ENCODE data around the gene RPL11.
"Not testable (repeated sequence)": the region's sequence is repeated elsewhere in the genome, so short reads cannot be mapped to it uniquely, and the experiment has no call there.

RPL11 gene

DNA sequence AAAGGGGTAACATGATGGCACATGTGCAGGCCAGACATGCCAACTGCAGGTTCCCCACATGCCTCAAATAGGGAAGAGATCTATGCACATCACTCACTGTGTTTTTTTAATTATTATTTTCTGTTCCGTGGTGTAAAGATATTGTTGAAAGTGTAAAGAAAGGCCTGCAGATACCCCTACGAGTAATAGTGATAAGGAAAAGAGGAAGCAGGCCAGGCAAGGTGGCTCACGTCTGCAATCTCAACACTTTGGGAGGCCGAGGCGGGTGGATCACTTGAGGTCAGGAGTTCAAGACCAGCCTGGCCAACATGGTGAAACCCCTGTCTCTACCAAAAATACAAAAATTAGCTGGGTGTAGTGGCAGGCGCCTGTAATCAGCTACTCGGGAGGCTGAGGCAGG lies 6.4 kb upstream of the RPL11 start:
- DNase-seq (ENCODE audit: low read depth in 2 of 2) = not testable (repeated sequence)

DNA sequence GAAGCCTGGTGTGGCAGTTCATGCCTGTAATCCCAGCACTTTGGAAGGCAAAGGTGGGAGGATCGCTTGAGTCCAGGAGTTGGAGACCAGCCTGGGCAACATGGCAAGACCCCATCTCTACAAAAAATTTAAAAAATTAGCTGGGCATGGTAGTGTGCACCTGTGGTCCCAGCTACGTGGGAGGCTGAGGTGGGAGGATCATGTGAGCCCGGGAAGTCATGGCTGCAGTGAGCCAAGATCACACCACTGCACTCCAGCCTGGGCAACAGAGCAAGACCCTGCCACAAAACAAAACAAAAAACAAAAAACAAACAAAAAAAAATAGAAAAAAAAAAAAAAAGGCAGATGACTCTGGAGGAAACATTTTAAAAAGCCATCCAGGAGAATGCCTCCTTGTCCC lies 3.9 kb upstream of the RPL11 start:
- DNase-seq (ENCODE audit: low read depth in 2 of 2) = not testable (repeated sequence)

DNA sequence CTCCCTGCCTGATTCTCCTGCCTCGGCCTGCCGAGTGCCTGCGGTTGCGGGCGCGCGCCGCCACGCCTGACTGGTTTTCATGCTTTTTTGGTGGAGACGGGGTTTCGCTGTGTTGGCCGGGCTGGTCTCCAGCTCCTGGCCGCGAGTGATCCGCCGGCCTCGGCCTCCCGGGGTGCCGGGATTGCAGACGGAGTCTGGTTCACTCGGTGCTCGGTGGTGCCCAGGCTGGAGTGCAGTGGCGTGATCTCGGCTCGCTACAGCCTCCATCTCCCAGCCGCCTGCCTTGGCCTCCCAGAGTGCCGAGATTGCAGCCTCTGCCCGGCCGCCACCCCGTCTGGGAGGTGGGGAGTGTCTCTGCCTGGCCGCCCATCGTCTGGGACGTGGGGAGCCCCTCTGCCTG lies 3.3 kb upstream of the RPL11 start:
- not testable (repeated sequence) for DNase-seq (ENCODE audit: low read depth in 2 of 2)

DNA sequence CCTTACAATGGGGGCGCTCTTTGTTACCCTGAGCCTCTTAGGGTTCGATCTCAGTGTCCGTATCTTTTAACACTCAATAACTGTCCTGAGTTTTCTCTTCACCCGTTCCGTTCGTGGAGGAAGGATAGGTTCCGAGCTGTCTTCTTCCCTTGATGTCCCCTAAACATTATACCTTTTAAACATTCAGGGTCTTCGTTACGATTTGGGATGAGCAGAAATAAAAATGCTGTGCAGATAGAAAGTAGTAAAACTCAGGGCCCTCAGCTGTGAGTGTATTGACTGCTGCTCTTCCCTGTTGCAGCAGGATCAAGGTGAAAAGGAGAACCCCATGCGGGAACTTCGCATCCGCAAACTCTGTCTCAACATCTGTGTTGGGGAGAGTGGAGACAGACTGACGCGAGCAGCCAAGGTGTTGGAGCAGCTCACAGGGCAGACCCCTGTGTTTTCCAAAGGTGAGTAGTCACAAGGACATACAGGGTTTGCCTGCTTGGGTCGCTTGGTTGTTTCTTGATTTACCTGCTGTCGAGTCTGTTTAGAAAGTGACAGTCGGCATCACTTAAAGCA lies 784 bp downstream of the RPL11 start:
- no peak for DNase-seq (ENCODE audit: low read depth in 2 of 2)

DNA sequence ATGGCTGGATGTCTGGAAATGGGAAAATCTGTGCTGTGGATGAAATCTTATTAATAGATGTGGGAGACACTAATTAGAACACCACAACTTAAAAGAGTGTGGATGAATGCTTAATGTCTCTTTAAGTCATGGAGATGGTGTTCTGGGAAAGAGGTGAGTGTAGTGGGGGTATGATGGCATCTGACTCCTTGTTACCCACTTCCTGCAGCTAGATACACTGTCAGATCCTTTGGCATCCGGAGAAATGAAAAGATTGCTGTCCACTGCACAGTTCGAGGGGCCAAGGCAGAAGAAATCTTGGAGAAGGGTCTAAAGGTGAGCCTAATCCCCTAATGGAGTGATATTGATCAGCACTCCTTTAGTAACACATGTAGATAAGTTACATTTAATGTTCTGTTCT lies 2.0 kb downstream of the RPL11 start:
- no peak for DNase-seq (ENCODE audit: low read depth in 2 of 2)

DNA sequence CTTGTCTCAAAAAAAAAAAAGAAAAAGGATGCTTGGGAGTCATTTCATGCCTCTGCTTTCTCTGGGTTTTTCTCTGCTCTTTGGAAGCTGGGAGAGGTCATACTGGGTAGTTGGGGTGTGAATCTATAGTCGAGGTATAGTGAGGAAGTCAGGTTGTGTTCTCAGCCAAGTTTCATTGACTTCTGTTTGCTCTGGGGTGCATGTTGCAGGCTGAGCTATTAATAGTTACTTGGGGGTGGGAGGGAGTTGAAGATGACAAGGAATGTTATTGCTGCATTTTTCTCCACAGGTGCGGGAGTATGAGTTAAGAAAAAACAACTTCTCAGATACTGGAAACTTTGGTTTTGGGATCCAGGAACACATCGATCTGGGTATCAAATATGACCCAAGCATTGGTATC lies 2.8 kb downstream of the RPL11 start:
- DNase-seq (ENCODE audit: low read depth in 2 of 2) = no peak

DNA sequence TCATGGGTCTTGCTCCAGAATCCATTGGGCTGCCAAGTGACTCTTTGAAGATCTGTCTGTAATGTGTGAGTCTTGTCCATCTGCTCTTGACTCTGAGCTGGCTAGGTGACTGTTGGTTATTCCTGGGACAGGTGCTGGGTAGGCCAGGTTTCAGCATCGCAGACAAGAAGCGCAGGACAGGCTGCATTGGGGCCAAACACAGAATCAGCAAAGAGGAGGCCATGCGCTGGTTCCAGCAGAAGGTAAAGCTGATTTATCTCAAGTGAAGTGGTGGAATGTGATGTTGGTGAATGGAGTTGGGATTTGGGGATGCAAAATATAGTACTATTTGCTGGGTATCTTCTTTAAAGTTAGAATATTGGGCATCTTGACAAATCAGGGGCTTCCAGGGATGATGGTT lies 4.1 kb downstream of the RPL11 start:
- DNase-seq (ENCODE audit: low read depth in 2 of 2) = no peak

DNA sequence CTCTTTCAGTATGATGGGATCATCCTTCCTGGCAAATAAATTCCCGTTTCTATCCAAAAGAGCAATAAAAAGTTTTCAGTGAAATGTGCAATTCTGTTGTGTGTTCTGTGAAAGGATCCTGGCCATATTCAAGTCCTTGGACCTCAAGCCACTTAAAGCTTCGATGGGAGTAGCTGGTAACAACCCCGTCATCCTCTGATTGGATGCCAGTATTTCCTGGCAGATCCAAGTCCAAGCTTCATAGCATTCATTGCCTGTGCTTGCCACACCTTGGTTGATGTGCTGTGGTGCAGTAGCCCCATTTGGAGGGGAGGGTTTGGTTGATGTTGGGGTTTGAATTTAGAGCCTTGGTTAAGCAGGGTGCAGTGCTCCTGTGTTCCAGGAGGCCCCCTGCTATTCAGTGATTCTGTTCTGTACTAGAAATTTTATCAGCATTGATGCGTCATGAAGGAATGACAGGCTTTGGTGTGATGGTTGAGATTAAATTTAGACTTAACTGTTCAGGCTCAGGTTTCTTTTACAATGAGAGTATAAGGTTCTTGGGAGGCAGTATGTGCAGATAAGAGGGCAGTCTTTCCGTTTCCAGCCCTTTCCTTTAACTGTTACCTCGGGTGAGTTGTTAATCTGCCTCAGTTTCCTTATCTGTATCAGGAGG lies 4.9 kb downstream of the RPL11 start:
- no peak for DNase-seq (ENCODE audit: low read depth in 2 of 2)

DNA sequence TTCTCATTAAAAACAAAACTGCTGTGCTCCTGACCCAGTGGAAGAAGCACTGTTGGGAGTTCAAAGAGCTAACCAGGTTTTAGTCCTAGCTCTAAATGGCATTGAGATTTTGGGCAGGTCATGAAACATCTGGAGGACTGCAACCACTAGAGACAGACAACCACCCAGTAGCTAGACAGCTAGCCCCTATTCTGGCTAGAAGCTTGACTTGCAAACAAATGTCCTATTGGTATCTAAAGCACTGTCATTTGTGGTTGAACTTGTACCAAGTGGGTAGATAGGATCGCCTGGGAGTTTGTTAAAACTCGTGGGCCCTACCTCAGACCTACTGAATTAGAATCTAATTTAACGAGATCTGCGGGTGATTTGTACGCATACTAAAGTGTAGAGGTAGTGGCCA lies 6.9 kb downstream of the RPL11 start:
- no peak for DNase-seq (ENCODE audit: low read depth in 2 of 2)

DNA sequence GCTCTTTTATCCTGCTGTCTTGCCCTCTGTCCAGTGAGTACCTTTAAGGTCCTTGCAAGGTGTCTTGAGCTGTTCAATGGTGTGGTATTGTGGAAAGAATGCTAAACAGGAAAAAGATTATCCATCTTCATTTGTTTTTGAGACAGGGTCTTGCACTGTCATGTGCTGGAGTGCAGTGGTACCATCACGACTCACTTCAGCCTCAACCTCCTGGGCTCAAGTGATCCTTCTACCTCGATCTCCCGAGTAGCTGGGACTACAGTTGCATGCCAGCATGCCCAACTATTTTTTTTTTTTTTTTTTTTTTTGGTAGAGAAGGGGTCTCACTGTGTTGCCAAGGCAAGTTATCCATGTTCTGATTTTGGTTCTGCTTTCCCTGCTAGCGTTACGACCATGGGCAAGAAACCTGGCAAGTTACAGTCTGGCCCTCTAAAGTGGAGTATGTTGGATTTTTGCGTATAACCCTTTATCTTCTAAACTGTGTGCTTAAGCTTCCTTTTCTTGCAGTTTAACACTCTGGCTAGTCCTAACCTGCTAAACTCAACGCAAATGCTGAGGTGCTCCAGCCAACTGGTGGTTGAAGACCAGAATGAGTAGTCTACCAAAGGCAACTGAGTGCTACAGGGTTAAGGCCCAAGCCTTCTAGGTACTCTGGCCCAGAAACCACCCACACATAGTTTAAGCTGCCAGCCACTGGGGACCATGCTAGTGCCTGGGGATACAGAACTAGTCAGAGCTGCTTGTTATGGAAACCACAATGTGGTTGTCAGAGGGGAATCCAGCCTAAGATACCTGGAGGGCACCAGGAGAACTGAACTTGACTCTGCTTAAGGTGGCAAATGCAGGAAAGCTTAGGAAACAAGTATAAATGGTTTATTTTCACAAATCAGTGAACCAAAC lies 7.9 kb downstream of the RPL11 start:
- peak; percentile 25 to 34 for DNase-seq (ENCODE audit: low read depth in 2 of 2)

DNA sequence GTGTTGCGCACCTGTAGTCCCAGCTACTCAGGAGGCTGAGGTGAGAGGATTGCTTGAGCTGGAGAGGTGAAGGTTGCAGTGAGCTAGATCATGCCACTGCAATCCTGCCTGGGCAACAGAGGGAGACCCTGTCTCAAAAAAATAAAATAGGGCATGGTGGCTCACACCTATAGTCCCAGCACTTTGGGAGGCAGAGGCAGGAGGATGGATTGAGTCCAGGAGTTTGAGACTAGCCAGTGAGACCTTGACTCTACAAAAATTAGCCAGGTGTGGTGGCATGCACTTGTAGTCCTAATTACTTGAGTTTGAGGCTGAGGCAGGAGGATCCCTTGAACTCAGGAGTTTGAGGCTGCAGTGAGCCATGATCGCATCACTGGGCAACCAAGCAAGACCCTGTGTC lies 9.7 kb downstream of the RPL11 start:
- DNase-seq (ENCODE audit: low read depth in 2 of 2) = no peak

DNA sequence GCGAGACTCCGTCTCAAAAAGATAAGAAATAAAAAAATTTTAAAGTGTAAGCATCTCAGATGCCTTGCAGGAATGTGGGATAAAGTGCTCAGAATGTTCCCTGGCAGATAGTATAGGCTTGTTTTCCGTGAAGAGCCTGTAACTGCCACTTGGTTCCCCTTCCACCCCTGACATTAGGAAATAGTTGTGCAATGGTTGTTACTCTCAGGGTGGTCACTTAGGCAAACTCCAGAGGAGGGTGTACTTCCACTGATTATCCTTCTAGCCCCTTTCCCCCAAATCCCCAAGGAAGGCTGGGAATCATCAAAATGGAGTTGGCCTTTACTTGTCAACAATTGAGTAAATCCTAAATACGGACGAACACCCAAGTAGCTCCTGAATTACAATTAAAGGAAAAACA lies 10.4 kb downstream of the RPL11 start:
- no peak for DNase-seq (ENCODE audit: low read depth in 2 of 2)

DNA sequence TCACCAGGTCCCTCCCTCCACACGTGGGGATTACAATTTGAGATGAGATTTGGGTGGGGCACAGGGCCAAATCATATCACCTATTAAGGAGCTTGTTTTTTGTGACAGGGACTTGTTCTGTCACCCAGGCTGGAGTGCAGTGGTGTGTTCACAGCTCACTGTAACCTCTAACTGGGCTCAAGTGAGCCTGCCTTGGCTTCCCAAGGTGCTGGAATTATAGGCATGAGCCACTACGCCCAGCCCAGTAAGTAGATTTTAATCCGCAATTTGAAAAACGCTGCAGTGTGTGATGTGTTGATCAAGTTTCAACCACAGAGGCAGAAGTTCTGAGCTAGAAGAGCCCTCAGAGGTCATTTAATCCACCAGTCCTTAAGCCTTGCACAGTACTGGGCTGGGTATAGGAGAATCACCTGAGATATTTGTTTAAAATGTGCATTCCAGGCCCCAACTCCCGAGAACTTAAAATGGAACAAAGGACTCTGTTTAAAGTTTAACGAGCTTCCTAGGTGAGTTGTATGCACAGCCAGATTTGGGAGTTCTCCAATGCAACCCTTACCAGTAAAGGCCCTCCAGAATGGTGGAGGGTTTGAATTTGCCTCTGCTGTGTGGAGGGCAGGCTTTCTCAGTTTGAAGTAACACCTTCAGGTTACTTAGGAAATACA lies 13.4 kb downstream of the RPL11 start:
- no peak for DNase-seq (ENCODE audit: low read depth in 2 of 2)

DNA sequence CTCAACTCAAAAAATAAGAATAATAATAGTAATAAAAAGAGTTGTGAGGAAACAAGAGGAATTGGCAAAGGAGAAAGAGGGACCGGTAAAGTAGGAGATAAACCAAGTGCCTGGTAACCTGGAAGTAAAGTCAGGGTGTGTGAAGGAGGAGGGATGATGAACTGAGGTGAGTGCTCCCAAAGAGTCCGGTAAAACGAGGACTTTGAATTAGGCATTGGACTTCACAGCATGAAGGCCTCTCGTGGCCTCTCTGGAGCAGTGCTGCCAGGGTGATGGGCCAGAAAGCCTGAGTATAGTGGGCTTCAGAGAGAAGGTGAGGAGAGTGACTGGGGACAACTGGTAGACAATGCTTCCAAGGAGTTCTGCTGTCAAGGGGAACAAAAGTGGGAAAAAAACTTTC lies 17.6 kb downstream of the RPL11 start:
- no peak for DNase-seq (ENCODE audit: low read depth in 2 of 2)

DNA sequence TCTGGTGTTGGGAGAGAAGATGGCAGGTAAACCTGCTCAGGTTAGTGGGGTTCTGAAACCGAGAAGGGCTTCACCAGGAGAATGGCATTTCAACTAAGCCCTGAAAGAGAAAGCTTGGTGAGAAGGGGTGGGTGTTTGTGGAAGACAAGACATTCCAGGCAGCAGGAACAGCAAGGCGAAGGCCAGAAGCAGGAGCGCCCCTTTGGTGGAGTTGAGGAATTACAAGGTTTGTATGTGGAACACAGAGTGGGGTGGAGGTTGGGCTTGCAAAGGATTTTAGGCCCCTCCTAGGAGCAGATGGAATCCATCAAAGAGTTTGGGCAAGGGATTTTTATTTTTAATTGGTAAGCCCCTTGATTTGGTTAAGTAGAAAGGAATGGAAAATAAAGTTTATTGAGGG lies 26.9 kb downstream of the RPL11 start:
- no peak for DNase-seq (ENCODE audit: low read depth in 2 of 2)

DNA sequence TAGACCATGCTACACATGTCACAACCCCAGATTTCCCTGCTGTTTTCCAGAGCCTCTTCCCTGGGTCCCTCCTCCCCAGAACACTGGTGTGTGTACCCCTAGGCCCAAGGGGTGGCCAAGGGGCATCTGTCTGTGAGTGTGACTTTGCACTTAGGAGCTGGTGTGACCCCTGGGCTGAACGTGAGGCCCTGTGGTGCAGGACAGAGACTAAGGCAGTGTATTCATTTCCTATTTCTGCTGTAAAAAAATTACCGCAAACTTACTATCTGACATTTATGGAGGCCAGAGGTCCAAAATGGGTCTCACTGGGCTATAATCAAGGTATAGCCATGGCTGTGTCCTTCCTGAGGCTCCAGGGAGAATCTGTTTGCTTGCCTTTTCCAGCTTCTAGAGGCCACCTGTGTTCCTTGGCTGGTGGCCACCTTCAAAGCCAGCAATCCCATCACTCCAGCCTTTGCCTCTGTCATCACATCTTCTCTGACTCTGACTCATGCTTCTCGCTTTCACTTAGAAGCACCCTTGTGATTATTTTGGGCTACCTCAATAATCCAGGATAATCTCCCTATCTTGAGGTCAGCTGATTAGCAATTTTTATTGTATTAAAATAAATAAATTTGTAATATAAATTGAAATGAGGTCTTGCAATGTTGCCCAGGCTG lies 27.7 kb downstream of the RPL11 start:
- no peak for DNase-seq (ENCODE audit: low read depth in 2 of 2)

DNA sequence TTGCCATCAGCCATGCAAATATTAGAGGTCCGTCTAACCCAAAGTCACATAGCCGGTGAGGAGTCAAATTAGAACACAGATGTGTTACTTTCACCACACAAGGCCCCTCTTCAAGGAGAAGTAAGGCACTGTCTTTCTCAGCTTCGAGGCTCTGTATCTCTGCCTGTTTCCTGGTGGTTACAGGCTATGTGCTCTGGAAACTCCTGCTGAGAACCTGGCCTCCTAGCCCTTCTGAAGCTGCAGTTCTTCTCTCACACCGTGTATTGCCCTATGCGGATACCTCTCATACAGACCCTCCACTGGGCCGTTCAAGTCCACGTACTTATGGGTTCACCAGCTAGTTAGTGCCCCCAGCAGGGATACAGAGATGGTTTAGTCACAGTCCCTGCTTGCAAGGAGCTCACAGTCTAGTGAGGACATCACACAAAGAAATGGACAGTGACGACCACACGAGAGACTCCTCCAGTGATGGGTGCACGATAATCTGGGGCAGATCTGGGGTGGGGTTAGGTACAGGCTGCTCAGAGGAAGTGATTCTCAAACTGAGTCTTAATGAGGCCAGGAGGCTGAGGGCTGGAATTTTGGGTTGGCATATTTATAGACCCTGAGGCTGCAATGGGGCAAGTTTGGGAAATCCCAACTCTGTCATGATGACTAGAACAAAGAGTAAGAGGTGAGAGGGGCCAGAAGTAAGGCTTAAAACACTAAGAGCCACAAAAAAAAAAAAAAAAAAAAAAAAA lies 28.8 kb downstream of the RPL11 start:
- DNase-seq (ENCODE audit: low read depth in 2 of 2) = peak; percentile 28 to 37

DNA sequence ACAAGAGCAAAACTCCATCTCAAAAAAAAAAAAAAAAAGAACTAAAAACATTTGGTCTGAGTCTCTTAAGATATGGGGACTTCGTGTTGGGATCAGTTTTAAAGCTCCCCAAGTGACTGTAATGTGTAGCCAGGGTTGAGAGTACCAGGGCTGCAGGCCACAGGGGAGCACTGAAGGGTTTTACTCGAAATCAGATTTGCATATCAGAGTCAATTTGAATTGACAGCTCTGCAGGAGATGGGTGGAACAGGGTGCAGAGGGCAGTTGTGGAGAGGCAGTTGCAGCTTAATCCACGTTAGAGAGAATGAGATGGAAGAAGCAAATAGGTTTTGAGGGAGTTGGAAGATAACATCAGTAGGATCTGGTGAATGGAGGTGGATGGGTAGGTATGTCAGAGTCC lies 31.0 kb downstream of the RPL11 start:
- DNase-seq (ENCODE audit: low read depth in 2 of 2) = no peak

DNA sequence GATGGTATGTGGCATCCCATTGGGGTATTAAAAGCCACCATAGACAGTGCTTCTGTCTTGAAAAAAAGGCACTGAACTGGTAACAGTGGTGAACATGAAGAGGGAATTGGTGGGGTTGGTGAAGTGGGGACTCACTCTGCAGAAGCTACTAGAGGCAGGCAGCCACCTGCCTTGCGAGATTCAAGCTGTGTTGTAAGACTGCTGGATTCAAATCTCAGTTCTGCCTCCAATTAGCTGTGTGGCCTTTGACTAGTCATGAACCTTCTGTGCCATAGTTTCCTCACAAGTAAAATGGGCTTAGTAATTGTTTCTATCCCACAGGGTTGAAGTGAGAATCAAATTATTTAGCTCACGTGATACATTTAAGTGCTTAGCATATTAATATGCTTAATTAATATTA lies 35.1 kb downstream of the RPL11 start:
- no peak for DNase-seq (ENCODE audit: low read depth in 2 of 2)

DNA sequence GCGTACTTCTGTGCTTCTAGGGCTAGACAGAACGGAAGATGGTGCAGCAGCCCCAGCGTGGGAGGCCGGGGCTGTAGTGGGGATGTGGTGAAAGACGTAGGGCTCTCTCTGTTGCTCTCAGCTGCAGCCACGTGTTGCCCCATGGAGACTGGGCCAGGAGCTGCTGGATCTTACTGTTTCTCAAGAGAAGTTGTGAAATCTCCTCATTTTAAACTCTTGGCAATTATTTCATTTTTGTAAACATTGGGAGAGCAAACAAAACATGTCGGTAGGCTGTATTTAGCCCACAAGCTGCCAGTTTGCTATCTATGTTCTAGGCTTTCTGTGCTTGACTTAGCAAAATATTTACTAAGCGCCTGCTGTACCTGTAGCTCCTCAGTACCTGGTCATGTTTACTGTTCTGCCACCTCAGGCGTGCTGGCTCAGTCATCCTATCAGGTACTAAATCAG lies 35.8 kb downstream of the RPL11 start:
- no peak for DNase-seq (ENCODE audit: low read depth in 2 of 2)

Measured in stimulated activated CD8-positive, alpha-beta memory T cell treated with anti-CD3 and anti-CD28 coated beads, Interleukin-15, amount 100 ng/mL, for 48 hours (primary cell).